C4-2B (cell line): ENCODE data around the gene ATXN2.

Experiments
- H3K27ac ChIP-seq: fragments of 450-650 bp; 2 replicates; pipeline ENCODE4 v1.5.1; 2017
- CTCF ChIP-seq: fragments of 450-650 bp; conservative IDR thresholded peaks from 2 replicates; pipeline ENCODE4 v1.5.1; 2017; ENCODE audit warnings: mild to moderate bottlenecking
- ZFX ChIP-seq: fragments of 450-650 bp; IDR thresholded peaks from 2 replicates; pipeline ENCODE4 v1.6.1; 2017

The ATXN2 gene

GRCh38 chr12:111413442-111414086, 185.6 kb downstream of the ATXN2 start:
- H3K27ac ChIP-seq: no peak overlapping the region

GRCh38 chr12:111412830-111413441, 186.2 kb downstream of the ATXN2 start:
- no peak for TF ChIP-seq CTCF
- no peak for TF ChIP-seq ZFX
- no peak overlapping the region for H3K27ac ChIP-seq

More at GRCh38 chr12:111413442-111414086, 185.6 kb downstream of the ATXN2 start:
- TF ChIP-seq ZFX: no peak
- TF ChIP-seq CTCF: no peak

- TF ChIP-seq CTCF (no peak), ZFX (no peak)
- no peak overlapping the region for H3K27ac ChIP-seq
Measured at GRCh38 chr12:111412007-111412829, 186.9 kb downstream of the ATXN2 start.

GRCh38 chr12:111411185-111411764, 187.8 kb downstream of the ATXN2 start:
- TF ChIP-seq CTCF: no peak
- no peak for TF ChIP-seq ZFX
- no peak overlapping the region for H3K27ac ChIP-seq

DNA sequence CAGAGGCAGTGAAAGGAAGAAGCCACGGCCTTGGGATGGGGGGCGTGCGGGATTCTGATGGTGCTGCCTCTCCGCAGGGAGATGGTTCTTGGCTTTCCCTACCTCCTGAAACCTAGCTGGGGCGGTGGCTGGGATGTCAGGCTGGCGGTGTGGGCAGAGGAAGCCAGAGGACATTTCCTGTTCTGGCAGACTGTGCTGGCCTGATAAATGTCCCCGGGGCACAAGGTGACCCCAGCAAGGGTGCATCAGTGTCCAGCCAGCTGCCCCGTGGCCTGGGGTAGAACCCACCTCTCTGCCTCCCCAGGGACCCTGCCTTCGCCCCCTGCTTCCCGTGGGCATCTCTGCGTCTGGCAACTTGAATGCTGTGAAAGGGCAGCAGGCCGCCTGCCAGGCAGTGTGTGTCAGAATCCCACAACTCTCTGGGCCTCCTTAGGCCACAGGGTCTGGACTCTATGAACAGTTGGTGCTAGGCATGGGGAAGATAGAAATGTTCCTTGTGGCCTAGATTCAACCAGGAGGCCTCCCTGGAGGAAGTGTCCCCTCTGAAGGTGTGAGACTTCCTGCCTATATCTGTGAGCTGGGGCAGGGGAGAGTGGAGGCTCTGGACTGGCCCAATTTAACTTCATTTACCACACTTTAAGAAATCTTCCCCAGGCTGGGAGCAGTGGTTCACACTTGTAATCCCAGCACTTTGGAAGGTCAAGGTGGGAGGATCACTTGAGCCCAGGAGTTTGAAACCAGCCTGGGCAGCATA, 188.5 kb downstream of the ATXN2 start:
- TF ChIP-seq CTCF: no peak
- no peak for TF ChIP-seq ZFX
- H3K27ac ChIP-seq: no peak overlapping the region

DNA sequence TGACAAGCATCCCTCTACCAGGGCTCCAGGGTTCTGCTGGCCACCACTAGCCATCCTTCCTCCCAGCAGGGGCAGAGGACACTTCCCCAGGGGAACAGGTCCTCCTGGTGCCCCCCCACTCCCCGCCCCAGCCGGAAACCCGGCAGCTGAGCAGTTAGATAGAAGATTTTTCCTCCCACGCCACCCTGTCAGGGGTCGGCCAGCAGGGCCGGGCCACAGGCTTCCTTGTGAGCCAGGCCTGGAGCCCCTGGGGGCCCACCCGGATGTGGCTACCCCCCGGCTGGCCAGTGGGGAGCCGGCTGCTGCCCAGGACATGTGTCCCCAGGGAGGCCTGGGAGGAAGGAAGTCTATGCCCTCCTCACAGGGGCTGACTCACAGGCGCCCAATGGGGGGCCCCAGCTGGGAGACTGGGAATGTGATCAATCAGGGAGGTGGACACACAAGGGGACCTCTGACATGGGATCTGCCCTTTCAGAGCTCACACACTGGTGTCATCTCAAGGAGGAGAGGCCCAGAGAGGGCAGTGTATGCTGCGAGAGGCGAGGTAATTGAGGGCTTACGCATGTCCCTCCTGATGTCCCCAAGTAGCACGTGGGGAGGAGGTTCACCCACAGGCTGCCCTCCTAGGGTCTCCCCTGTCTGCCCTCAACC, 189.2 kb downstream of the ATXN2 start:
- no peak overlapping the region for H3K27ac ChIP-seq
- no peak for TF ChIP-seq ZFX
- no peak for TF ChIP-seq CTCF
